ENCODE measurements around the gene ZMAT5.

ZMAT5 gene, protein sequence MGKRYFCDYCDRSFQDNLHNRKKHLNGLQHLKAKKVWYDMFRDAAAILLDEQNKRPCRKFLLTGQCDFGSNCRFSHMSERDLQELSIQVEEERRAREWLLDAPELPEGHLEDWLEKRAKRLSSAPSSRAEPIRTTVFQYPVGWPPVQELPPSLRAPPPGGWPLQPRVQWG

DNA sequence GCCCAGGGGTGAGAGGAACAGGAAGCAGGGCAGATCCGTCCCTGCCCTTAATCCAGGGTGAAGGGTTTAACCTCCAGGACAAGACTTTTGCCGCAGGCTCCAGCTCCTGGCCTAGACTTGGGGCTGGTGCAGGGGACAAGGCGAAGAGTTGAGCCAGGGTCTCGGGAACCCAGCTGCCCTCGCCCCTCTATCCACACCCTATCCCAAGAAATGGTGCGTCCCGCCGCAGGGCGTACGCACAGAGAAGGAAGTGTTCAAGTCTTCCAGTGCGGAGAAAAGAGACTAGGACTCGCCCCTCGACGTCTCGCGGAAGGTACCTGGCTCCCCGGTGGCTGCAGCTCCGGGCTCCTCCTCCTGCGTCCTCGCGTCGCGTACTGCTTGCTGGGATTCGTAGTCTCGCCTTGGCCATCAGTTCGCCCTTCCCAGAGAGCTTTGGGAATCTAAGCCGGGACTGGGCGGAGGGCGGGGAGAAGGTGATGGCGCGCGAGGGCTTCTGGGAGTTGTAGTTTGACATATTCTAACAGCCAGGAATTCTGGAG, at the start of gene ZMAT5:
Gene ZMAT5 (minus strand): TSS at position 376 of the 539 bp plus-strand sequence. CDS start 18,463 bp downstream, outside the sequence.
- Histone ChIP-seq H3K4me3 (ENCODE audit: low read depth, low read length) (peak within 1 kb of the TSS; percentile 98), H3K27me3 (ENCODE audit: control insufficient read depth, insufficient read depth, low read length) (no peaks in the 10 kb centered on the region), H3K4me1 (no peaks in the 10 kb centered on the region)

DNA sequence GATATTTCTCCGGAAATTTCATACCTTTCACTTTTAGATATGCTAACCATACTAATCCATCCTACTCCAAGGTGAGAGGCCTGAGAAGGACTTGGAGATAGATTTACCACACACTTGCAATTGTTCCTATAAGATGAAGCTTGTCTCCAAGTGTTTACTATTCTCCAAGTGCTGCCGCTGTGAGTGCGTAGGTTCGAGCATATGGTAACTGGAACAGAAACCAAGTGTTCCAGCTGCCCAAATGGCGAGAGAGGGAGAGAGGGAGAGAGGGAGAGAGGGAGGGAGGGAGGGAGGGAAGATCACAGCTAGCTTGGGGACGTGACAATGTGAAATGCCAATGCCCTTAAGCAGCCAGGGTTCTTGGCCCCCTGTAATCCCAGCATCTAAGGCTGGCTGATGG, 49.7 kb upstream of the ZMAT5 start:
- H3K4me1 ChIP-seq, result no peaks in the 10 kb centered on the region
- TF ChIP-seq, protein P1, sequence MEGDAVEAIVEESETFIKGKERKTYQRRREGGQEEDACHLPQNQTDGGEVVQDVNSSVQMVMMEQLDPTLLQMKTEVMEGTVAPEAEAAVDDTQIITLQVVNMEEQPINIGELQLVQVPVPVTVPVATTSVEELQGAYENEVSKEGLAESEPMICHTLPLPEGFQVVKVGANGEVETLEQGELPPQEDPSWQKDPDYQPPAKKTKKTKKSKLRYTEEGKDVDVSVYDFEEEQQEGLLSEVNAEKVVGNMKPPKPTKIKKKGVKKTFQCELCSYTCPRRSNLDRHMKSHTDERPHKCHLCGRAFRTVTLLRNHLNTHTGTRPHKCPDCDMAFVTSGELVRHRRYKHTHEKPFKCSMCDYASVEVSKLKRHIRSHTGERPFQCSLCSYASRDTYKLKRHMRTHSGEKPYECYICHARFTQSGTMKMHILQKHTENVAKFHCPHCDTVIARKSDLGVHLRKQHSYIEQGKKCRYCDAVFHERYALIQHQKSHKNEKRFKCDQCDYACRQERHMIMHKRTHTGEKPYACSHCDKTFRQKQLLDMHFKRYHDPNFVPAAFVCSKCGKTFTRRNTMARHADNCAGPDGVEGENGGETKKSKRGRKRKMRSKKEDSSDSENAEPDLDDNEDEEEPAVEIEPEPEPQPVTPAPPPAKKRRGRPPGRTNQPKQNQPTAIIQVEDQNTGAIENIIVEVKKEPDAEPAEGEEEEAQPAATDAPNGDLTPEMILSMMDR (IDR thresholded peaks at IDR 0.05), result no peak
- H3K4me3 ChIP-seq (ENCODE audit: low read depth, low read length), result no peak overlapping the region
- no peaks in the 10 kb centered on the region for H3K79me2 ChIP-seq
- H2AFZ ChIP-seq, result no peak overlapping the region
- H3K9me3 ChIP-seq (ENCODE audit: control insufficient read depth, low read length), result no peaks in the 10 kb centered on the region
- no peak overlapping the region for H3K9ac ChIP-seq
- H3K27me3 ChIP-seq (ENCODE audit: control insufficient read depth, insufficient read depth, low read length), result no peaks in the 10 kb centered on the region
- H3K36me3 ChIP-seq (ENCODE audit: control insufficient read depth, insufficient read depth, low read length), result no peaks in the 10 kb centered on the region
- no peak overlapping the region for H3K27ac ChIP-seq
- H3K4me2 ChIP-seq (ENCODE audit: low read length), result no peak overlapping the region

More for the DNA sequence above, at the start of gene ZMAT5:
- peak within 1 kb of the TSS; percentile 98 for H3K4me2 ChIP-seq (ENCODE audit: low read length)
- peak within 1 kb of the TSS; percentile 89 for H3K9ac ChIP-seq
- H3K36me3 ChIP-seq (ENCODE audit: control insufficient read depth, insufficient read depth, low read length), result no peaks in the 10 kb centered on the region
- H3K27ac ChIP-seq, result peak within 1 kb of the TSS; percentile 95
- peaks cover 10% of the 10 kb centered on the region for H3K79me2 ChIP-seq
- peak within 1 kb of the TSS; percentile 93 for H2AFZ ChIP-seq
- TF ChIP-seq, protein P1 (IDR thresholded peaks at IDR 0.05), result no peak
- H3K9me3 ChIP-seq (ENCODE audit: control insufficient read depth, low read length), result no peaks in the 10 kb centered on the region

DNA sequence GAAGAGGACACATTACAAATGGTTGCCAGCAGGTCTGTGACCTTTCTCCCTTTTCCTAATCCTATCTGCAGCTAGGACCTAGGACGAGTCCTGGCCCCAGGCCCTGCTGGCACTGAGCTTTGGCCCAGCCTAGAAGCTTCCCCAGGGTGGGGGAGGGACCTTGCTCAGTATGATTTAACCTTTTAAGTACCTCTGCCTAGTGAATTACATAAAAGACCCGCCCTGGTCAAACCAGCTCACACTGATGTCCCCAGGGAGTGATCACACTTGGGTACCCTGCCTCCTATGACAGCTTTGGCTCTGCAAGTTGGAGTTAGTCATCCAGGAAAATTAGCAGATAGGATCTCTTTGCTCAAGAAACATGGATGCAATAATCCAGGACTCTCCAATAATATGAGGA, 49.3 kb upstream of the ZMAT5 start:
- no peaks in the 10 kb centered on the region for H3K36me3 ChIP-seq (ENCODE audit: control insufficient read depth, insufficient read depth, low read length)
- H3K4me3 ChIP-seq (ENCODE audit: low read depth, low read length), result no peak overlapping the region
- no peaks in the 10 kb centered on the region for H3K4me1 ChIP-seq
- TF ChIP-seq, protein P1 (IDR thresholded peaks at IDR 0.05), result no peak
- no peak overlapping the region for H2AFZ ChIP-seq
- H3K9me3 ChIP-seq (ENCODE audit: control insufficient read depth, low read length), result no peaks in the 10 kb centered on the region
- H3K9ac ChIP-seq, result no peak overlapping the region
- no peak overlapping the region for H3K4me2 ChIP-seq (ENCODE audit: low read length)
- H3K79me2 ChIP-seq, result no peaks in the 10 kb centered on the region
- no peaks in the 10 kb centered on the region for H3K27me3 ChIP-seq (ENCODE audit: control insufficient read depth, insufficient read depth, low read length)
- H3K27ac ChIP-seq, result no peak overlapping the region

DNA sequence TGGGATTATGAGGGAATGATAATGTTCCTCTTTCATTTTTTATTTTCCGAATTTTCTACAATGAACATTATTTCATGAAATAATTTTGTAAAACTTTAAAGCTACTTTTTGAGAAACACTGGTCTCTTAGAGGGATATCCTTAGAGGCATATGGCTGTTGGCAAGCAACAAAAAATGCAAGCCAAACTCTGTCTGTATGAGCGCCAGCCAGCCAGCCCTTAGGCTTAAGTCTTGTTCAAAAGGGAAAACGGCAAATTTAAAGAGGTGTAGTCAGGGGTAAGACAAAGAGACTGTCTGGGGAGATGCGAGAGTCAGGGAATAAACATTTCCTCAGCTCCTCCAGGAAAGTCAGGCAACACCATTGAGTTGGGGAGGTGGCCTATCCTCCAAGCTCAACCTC, 48.8 kb upstream of the ZMAT5 start:
- H3K27me3 ChIP-seq (ENCODE audit: control insufficient read depth, insufficient read depth, low read length), result no peaks in the 10 kb centered on the region
- no peaks in the 10 kb centered on the region for H3K9me3 ChIP-seq (ENCODE audit: control insufficient read depth, low read length)
- no peak overlapping the region for H3K4me3 ChIP-seq (ENCODE audit: low read depth, low read length)
- no peak overlapping the region for H3K4me2 ChIP-seq (ENCODE audit: low read length)
- H3K36me3 ChIP-seq (ENCODE audit: control insufficient read depth, insufficient read depth, low read length), result no peaks in the 10 kb centered on the region
- TF ChIP-seq, protein P1 (IDR thresholded peaks at IDR 0.05), result no peak
- H3K79me2 ChIP-seq, result no peaks in the 10 kb centered on the region
- no peaks in the 10 kb centered on the region for H3K4me1 ChIP-seq
- no peak overlapping the region for H2AFZ ChIP-seq
- H3K27ac ChIP-seq, result no peak overlapping the region
- no peak overlapping the region for H3K9ac ChIP-seq

DNA sequence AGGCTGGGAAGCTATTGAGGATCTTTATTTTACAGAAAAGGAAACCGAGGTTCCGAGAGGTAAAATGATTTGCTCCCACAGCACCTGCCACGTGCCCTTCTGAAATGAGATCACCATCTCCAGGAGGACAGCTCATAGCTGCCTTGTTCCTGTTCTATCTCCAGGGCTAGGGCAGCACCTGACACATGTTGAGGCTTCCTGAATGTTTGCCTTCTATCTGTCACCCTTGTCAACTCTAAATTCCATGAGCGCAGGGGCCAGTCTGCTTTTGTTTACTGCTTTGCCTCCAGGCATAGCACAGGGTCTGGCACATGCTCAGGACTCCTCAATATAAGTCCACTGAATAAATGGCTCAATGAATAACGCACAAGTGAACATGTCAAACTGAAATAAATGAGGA, 47.2 kb upstream of the ZMAT5 start:
- TF ChIP-seq, protein P1 (IDR thresholded peaks at IDR 0.05), result no peak
- Histone ChIP-seq H3K27ac (no peak overlapping the region), H3K4me1 (no peaks in the 10 kb centered on the region), H3K9me3 (ENCODE audit: control insufficient read depth, low read length) (no peaks in the 10 kb centered on the region), H3K79me2 (no peaks in the 10 kb centered on the region), H3K4me3 (ENCODE audit: low read depth, low read length) (no peak overlapping the region), H3K4me2 (ENCODE audit: low read length) (no peak overlapping the region), H3K9ac (no peak overlapping the region), H2AFZ (no peak overlapping the region), H3K36me3 (ENCODE audit: control insufficient read depth, insufficient read depth, low read length) (no peaks in the 10 kb centered on the region), H3K27me3 (ENCODE audit: control insufficient read depth, insufficient read depth, low read length) (no peaks in the 10 kb centered on the region)

Data from parathyroid adenoma (tissue), 2 donors.